AG09309 (cell line): ENCODE data around the gene ZDHHC16.
"Not testable (repeated sequence)": the region's sequence is repeated elsewhere in the genome, so short reads cannot be mapped to it uniquely, and the experiment has no call there.

Source experiments
- DNase-seq: peaks from one replicate; pipeline ENCODE4 v3.0.0-alpha.2; 2010; ENCODE audit warnings: low read depth
- H3K4me3 ChIP-seq: 2 replicates; pipeline ENCODE4 v1.5.1; 2011; ENCODE audit warnings: mild to moderate bottlenecking, low read depth, low read length, moderate library complexity; ENCODE audit not compliant: control insufficient read depth
- CTCF ChIP-seq: IDR thresholded peaks from 2 replicates; pipeline ENCODE4 v1.5.1; 2011; ENCODE audit warnings: mild to moderate bottlenecking, low read depth, low read length, inconsistent platforms; ENCODE audit not compliant: insufficient read depth, control insufficient read depth; ENCODE audit errors: missing control alignments

The ZDHHC16 gene

DNA sequence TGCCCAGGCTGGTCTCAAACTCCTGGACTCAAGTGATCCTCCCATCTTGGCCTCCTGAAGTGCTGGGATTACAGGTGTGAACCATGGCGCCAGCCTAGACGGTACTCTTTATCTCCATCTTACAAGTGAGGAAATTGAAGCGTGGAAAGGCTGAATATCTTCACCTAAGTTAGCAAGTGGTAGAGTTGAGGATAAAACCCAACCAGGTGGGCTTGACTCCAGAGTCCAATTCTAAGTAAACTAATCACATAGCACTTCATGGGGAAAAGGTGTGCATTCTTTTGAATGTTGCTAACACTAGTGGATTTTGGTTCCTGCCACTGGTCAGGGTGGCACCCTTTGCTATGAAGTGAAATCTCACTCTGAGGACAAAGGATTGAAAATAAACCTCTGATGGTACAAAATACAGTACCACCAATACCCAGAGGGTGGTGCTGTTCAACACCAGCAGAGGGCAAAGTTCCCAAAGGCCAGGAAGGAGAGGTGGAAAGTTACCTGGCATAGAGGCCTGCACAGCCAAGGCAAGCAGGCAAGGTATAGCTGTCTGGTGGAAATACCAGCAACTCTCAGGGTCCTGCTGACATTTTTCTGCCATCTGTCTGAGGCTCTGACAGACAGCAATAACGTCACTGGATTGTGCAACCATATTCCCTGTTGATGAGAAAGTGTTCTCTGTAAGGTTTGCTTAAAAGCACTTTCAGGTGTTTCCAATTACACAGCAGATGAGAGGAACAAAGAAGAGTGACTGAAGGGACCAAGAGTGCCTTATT lies 17.6 kb downstream of the ZDHHC16 start:
- H3K4me3 ChIP-seq: no peak overlapping the region
- peak; percentile 86 for TF ChIP-seq CTCF
- DNase-seq: peak; percentile 64

- H3K4me3 ChIP-seq: no peak overlapping the region
- no peak for DNase-seq
- TF ChIP-seq CTCF: no peak
Measured at GRCh38 chr10:97464226-97464625, 18.3 kb downstream of the ZDHHC16 start.

- no peak for DNase-seq
- no peak overlapping the region for H3K4me3 ChIP-seq
- TF ChIP-seq CTCF: no peak
Measured at GRCh38 chr10:97465982-97466381, 20.0 kb downstream of the ZDHHC16 start.

DNA sequence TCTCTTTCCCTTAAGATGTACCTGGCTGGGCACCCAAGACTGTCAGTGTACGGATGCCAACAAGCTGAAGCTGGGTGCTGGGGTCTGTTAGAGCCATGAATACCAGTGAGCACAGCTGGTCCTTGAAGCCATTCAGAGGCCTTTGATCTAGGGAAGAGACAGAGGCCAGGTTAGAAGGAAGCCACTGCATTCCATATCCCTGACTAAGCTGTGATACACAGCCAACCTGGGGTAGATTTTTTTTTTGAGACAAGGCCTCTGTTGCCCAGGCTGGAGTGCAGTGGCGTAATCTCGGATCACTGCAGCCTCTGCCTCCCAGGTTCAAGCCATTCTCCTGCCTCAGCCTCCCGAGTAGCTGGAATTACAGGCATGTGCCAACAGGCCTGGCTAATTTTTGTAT lies 20.8 kb downstream of the ZDHHC16 start:
- no peak for DNase-seq
- H3K4me3 ChIP-seq: no peak overlapping the region
- TF ChIP-seq CTCF: no peak

DNA sequence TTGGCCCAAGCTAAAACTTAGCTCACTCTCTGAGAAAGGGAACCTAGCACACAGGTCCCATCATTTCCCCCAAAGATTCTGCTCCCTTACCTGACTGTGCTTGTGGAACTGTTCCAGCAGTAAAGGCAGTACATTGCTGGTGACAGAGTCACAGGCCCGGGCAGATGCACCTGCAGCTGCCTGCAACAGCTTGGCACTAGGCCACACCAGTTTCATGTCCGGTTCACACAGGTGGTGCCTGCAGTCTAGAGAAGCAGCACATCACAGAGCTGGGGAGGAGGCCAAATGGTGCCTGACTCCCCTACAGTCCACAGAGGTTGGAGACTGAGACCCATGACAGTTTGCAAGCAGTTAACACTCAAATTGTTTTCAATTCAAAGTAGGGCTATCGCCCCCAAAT lies 22.2 kb downstream of the ZDHHC16 start:
- H3K4me3 ChIP-seq: no peak overlapping the region
- no peak for DNase-seq
- TF ChIP-seq CTCF: no peak

DNA sequence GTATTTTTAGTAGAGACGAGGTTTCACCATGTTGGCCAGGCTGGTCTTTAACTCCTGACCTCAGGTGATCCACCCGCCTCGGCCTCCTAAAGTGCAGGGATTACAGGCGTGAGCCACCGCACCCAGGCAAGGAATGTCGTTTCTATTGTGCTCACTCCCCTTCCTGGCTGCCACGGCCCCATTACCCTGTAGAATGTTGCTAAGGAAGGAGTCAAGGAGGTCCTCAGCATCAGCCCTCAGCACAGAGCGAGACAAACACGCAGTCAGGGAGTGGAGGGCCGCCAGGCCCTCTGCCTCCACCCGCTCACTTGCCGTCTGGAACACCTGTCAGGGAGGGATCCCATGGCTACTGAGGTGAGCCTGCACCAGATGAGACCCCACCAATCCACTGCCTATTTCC lies 22.8 kb downstream of the ZDHHC16 start:
- not testable (repeated sequence) for H3K4me3 ChIP-seq, DNase-seq

- H3K4me3 ChIP-seq: no peak overlapping the region
- no peak for DNase-seq
- no peak for TF ChIP-seq CTCF
Measured at GRCh38 chr10:97474918-97475317, 28.9 kb downstream of the ZDHHC16 start.
